Nephron (organoid): Measurements from ENCODE around the gene DUOX2.
A peak's percentile ranks its signal among the peaks of the same experiment; 100 is the strongest.
"Not testable (repeated sequence)": the region's sequence is repeated elsewhere in the genome, so short reads cannot be mapped to it uniquely, and the experiment has no call there.

Source experiments
- H3K27ac Mint-ChIP-seq, 3 experiments: 2 replicates each; pipeline ENCODE4 v1.8.0; 2020; ENCODE audit warnings: mixed read lengths in 3 of 3, mild to moderate bottlenecking in 2 of 3, moderate library complexity in 1 of 3
- H3K27me3 Mint-ChIP-seq: 2 replicates; pipeline ENCODE4 v1.8.0; 2021; ENCODE audit warnings: low read depth, mild to moderate bottlenecking, moderate library complexity, mixed read lengths
- H3K36me3 Mint-ChIP-seq: 2 replicates; pipeline ENCODE4 v1.8.0; 2020; ENCODE audit warnings: low read depth, mixed read lengths
- H3K4me1 Mint-ChIP-seq: 2 replicates; pipeline ENCODE4 v1.8.0; 2020; ENCODE audit warnings: mixed read lengths
- H3K4me3 Mint-ChIP-seq, 3 experiments: 2 replicates each; pipeline ENCODE4 v1.8.0; 2020; ENCODE audit warnings: mild to moderate bottlenecking in 3 of 3, mixed read lengths in 3 of 3, moderate library complexity in 2 of 3
- H3K9me3 Mint-ChIP-seq: 2 replicates; pipeline ENCODE4 v1.8.0; 2020; ENCODE audit warnings: mixed read lengths
- CTCF ChIP-seq, 3 experiments: fragments of 200-600 bp; sonication (generic); IDR thresholded peaks; one replicate each; pipeline ENCODE4 v1.5.0; 2021; ENCODE audit warnings: antibody characterized with exemption in 3 of 3; ENCODE audit not compliant: unreplicated experiment in 3 of 3

Gene DUOX2

GRCh38 chr15:45137703-45138102 lies 23.7 kb upstream of the DUOX2 start:
- Mint-ChIP-seq H3K9me3 (no peaks in the 10 kb centered on the region), H3K27me3 (peaks cover 54% of the 10 kb centered on the region), H3K4me1 (no peaks in the 10 kb centered on the region), H3K27ac (no peak overlapping the region), H3K4me3 (no peak overlapping the region), H3K36me3 (no peaks in the 10 kb centered on the region)
- TF ChIP-seq CTCF (IDR thresholded peaks at IDR 0.05; ENCODE audit: unreplicated experiment in 3 of 3), result no peak

- TF ChIP-seq CTCF (IDR thresholded peaks at IDR 0.05; ENCODE audit: unreplicated experiment in 3 of 3), result peak in 2 of 3 experiments; percentile 8 to 17
- Mint-ChIP-seq H3K4me1 (no peaks in the 10 kb centered on the region), H3K9me3 (no peaks in the 10 kb centered on the region), H3K36me3 (no peaks in the 10 kb centered on the region), H3K27ac (no peak overlapping the region), H3K4me3 (peak overlapping the region in 2 of 3 experiments; percentile 23 to 48), H3K27me3 (peaks cover 67% of the 10 kb centered on the region)
Observed at GRCh38 chr15:45136378-45136764, 22.4 kb upstream of the DUOX2 start.

- not testable (repeated sequence) for H3K4me1 Mint-ChIP-seq, H3K36me3 Mint-ChIP-seq, H3K27ac Mint-ChIP-seq, H3K9me3 Mint-ChIP-seq
- Mint-ChIP-seq H3K27me3 (peaks cover 72% of the 10 kb centered on the region), H3K4me3 (peak overlapping the region in 1 of 3 experiments; percentile 35)
Observed at GRCh38 chr15:45135705-45136377, 21.9 kb upstream of the DUOX2 start.

- no peaks in the 10 kb centered on the region for H3K4me1 Mint-ChIP-seq
- no peak overlapping the region for H3K27ac Mint-ChIP-seq
- peak overlapping the region in 1 of 3 experiments; percentile 35 for H3K4me3 Mint-ChIP-seq
- H3K27me3 Mint-ChIP-seq, result peaks cover 81% of the 10 kb centered on the region
- no peak for TF ChIP-seq CTCF (IDR thresholded peaks at IDR 0.05; ENCODE audit: unreplicated experiment in 3 of 3)
- no peaks in the 10 kb centered on the region for H3K36me3 Mint-ChIP-seq
- H3K9me3 Mint-ChIP-seq, result no peaks in the 10 kb centered on the region
Observed at GRCh38 chr15:45134682-45135604, 21.0 kb upstream of the DUOX2 start.

- Mint-ChIP-seq H3K27ac (no peak overlapping the region), H3K4me3 (peak overlapping the region in 1 of 3 experiments; percentile 25), H3K4me1 (no peaks in the 10 kb centered on the region), H3K9me3 (no peaks in the 10 kb centered on the region), H3K36me3 (no peaks in the 10 kb centered on the region), H3K27me3 (peaks cover 87% of the 10 kb centered on the region)
- TF ChIP-seq CTCF (IDR thresholded peaks at IDR 0.05; ENCODE audit: unreplicated experiment in 3 of 3), result no peak
Observed at GRCh38 chr15:45134046-45134445, 20.1 kb upstream of the DUOX2 start.

- Mint-ChIP-seq H3K27me3 (peaks cover 90% of the 10 kb centered on the region), H3K36me3 (no peaks in the 10 kb centered on the region), H3K4me1 (peaks cover 3% of the 10 kb centered on the region), H3K4me3 (no peak overlapping the region), H3K27ac (no peak overlapping the region), H3K9me3 (no peaks in the 10 kb centered on the region)
- no peak for TF ChIP-seq CTCF (IDR thresholded peaks at IDR 0.05; ENCODE audit: unreplicated experiment in 3 of 3)
Observed at GRCh38 chr15:45133561-45133920, 19.6 kb upstream of the DUOX2 start.
